Measurements from ENCODE around the gene BBLN.

Gene BBLN

DNA sequence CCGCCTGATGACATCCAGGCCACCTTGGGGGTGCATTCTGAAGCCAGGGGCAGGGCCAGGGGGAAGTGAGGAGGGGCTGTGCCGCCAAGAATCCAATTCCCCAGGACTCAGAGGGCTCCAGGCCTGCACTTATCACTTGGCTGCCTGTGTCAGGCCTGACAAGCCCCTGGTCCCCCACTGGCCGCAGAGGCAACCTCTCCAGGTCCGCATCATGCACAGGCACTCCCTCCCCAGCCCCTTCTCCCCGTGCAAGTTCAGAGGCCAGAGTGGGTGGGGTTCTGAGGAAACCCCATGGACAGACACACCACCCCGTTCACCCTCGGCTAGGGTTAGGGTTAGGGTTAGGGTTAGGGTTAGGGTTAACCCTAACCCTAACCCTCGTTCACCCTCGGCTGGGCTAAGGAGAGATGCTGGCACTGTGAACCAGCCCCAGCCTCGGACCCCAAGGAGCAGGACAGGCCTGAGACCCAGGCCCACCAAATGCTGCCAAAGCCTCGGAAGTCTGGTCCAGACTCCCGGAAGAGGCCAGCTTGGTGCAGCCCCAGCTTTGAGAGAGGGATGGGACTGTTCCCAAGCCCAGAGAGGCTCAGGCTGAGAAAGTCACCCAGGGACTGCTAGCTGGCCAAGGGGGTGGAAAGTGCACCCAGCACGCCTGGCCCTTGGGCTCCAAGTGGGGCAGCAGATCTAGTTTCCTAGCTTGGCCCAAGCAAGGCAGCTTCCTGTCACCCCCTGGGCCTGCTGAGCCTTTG lies 5.9 kb upstream of the BBLN start:
- TF ChIP-seq, protein P1, sequence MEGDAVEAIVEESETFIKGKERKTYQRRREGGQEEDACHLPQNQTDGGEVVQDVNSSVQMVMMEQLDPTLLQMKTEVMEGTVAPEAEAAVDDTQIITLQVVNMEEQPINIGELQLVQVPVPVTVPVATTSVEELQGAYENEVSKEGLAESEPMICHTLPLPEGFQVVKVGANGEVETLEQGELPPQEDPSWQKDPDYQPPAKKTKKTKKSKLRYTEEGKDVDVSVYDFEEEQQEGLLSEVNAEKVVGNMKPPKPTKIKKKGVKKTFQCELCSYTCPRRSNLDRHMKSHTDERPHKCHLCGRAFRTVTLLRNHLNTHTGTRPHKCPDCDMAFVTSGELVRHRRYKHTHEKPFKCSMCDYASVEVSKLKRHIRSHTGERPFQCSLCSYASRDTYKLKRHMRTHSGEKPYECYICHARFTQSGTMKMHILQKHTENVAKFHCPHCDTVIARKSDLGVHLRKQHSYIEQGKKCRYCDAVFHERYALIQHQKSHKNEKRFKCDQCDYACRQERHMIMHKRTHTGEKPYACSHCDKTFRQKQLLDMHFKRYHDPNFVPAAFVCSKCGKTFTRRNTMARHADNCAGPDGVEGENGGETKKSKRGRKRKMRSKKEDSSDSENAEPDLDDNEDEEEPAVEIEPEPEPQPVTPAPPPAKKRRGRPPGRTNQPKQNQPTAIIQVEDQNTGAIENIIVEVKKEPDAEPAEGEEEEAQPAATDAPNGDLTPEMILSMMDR (IDR thresholded peaks at IDR 0.05; ENCODE audit: low read depth, low read length) = no peak
- no peak overlapping the region for H3K4me3 ChIP-seq (ENCODE audit: low read depth, low read length)

DNA sequence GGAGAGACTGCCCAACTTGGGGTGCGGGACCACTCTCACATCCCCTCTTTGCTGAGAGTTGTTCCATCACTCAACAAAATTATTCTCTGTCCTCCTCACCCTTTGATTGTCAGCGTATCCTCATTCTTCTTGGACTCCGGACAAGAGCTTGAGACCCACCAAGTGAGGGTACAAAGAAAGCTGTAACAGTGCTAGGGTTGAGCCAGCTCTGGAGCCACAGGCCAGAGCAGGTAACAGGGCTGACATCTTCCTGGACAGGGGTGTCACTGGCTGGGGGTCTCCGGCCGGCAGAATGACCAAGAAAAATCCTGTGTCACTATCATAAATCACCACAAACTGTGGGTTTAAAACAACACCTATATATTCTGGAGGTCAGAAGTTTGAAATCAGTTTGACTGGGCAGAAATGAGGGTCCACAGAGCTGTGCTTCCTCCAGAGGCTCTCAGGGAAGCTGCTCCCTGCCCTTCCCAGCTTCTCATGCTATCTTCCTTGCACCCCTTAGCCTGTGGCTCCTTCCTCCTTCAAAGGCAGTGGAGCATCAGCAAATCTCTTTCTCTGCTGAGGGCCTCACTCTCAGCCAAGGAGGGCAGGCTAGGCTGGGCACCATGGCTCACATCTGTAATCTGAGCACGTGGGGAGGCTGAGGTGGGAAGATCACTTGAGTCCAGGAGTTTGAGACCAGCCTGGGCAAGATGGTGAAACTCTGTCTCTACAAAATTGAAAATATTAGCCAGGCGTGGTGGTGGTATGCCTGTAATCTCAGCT lies 4.1 kb upstream of the BBLN start:
- no peak overlapping the region for H3K4me3 ChIP-seq (ENCODE audit: low read depth, low read length)
- TF ChIP-seq, protein P1 (IDR thresholded peaks at IDR 0.05; ENCODE audit: low read depth, low read length) = no peak

DNA sequence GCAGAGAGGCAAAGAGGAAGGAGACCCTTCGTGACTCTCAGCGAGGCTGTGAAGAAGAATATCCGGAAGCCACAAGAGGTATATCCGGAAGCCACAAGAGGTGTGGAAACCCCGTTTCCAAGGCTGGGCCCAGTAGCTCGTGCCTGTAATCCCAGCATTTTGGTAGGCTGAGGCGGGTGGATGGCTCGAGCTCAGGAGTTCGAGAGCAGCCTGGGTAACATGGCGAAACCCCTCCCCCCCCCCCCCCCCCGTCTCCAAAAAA lies 612 bp upstream of the BBLN start:
- H3K4me3 ChIP-seq (ENCODE audit: low read depth, low read length) = peak overlapping the region; percentile 46
- TF ChIP-seq, protein P1 (IDR thresholded peaks at IDR 0.05; ENCODE audit: low read depth, low read length) = no peak

DNA sequence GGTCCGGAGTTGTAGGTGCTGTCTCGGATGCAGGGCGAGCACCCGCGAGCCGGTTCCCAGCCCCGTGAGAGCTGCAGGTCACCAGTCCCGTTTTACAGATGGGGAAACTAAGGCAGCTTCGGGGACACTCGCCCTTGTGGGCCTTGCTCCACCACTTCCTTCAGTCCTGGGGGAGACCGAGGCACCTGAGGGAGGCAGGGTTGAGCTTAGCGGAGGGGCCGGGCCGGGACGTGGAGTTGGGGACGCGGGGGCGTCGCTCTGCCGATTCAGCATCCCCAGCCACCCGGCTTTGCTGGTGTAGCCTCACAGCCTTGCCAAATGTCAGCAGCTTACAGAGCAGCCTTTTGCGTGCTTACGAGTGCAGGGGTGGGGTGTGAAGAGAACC lies 530 bp downstream of the BBLN start:
- TF ChIP-seq, protein P1 (IDR thresholded peaks at IDR 0.05; ENCODE audit: low read depth, low read length) = no peak
- peak overlapping the region; percentile 88 for H3K4me3 ChIP-seq (ENCODE audit: low read depth, low read length)

DNA sequence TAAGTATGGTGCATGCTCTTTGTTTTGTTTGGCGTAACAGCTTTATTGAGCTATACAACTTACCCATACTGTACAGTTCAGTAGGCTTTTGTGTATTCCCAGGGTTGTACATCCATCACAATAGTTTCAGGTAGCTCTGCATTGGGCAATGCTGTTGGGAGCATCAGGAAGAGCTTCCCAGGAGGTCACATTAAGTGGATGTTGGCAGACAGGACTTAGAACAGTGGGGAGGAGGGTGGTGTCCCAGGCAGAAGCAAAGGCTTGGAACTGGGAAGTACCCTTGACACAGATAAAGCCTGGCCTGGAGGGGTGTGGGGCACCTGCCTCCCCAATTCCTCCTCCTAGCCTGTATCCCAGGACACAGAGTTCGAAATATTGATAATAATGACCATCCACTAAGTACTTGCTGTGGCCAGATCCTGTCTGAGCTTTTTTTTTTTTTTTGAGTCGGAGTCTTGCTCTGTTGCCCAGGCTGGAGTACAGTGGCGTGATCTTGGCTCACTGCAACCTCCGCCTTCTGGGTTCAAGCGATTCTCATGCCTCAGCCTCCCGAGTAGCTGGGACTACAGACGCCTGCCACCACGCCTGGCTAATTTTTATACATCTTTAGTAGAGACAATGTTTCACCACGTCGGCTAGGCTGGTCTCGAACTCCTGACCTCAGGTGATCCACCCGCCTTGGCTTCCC lies 1.3 kb downstream of the BBLN start:
- TF ChIP-seq, protein P1 (IDR thresholded peaks at IDR 0.05; ENCODE audit: low read depth, low read length) = no peak

DNA sequence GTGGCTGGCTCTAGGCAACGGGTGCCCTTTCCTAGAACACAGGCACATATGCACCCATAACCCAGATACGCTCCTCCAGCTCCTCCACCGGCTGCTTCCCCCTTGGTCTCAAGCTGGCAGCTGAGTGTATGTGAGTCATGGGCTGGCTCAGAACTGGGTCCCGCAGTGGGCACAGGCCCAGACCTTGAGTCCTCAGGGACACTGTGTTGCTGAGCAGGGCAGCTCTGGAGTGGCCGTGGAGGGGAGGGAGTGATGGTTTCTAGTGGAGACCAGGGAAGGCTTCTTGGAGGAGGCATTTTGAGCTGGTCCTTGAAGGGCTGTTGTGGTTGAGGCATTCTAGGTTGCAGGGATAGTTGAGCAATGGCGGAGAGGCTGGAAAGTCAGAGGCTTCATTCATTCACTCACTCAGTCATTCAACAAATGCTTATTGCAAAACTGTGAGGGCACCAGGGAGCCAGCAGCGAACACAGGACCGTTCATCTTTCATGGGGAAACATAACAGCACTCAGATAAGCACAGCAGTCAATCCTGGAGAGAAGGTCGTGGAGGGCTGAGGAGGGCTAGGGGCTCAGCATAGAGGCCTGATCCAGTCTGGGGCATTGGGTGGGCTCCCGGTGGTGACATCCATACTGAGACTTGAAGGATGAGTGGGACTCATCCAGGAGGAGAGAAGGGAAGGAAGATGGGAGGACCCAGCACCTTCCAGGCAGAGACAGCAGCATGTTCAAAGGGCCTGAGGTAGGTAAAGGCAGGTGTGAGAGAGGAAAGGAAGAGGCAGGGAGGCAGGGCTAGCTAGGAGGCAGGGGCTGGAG lies 2.4 kb downstream of the BBLN start:
- no peak overlapping the region for H3K4me3 ChIP-seq (ENCODE audit: low read depth, low read length)
- TF ChIP-seq, protein P1 (IDR thresholded peaks at IDR 0.05; ENCODE audit: low read depth, low read length) = no peak

More for the DNA sequence above, 1.3 kb downstream of the BBLN start:
- H3K4me3 ChIP-seq (ENCODE audit: low read depth, low read length) = peak overlapping the region; percentile 88

Measured in WI38 (cell line).